Hepatocyte (in vitro differentiated cells): Measurements from ENCODE around the gene CMSS1. TPM values are rescaled to one million over a fixed set of nuclear protein-coding genes. Genes with fewer than 3 reads are reported as not detected.

Experiments
- DNase-seq: peaks from one replicate; pipeline ENCODE4 v3.0.0-alpha.2; 2016; ENCODE audit warnings: low spot score
- H2AFZ ChIP-seq: fragments of 200-600 bp; sonication (generic); 2 replicates; pipeline ENCODE4 v1.6.0; 2016; ENCODE audit warnings: antibody characterized with exemption, mild to moderate bottlenecking
- H3K27ac ChIP-seq: fragments of 200-600 bp; sonication (generic); 2 replicates; pipeline ENCODE4 v1.5.1; 2016; ENCODE audit warnings: mild to moderate bottlenecking
- H3K27me3 ChIP-seq: fragments of 200-600 bp; sonication (generic); 2 replicates; pipeline ENCODE4 v1.6.1; 2016
- H3K36me3 ChIP-seq: fragments of 200-600 bp; sonication (generic); replicated peaks from 2 replicates; pipeline ENCODE4 v1.5.1; 2016; ENCODE audit warnings: low read depth; ENCODE audit not compliant: insufficient read depth
- H3K4me1 ChIP-seq: fragments of 200-600 bp; sonication (generic); 2 replicates; pipeline ENCODE4 v1.5.1; 2016; ENCODE audit warnings: mild to moderate bottlenecking, moderate library complexity; ENCODE audit not compliant: insufficient read depth
- H3K4me2 ChIP-seq: fragments of 200-600 bp; sonication (generic); 2 replicates; pipeline ENCODE4 v1.6.0; 2016
- H3K4me3 ChIP-seq: fragments of 200-600 bp; sonication (generic); 2 replicates; pipeline ENCODE4 v1.5.1; 2016; ENCODE audit warnings: mild to moderate bottlenecking
- H3K79me2 ChIP-seq: fragments of 200-600 bp; sonication (generic); 2 replicates; pipeline ENCODE4 v1.6.0; 2017; ENCODE audit warnings: mild to moderate bottlenecking
- H3K9me2 ChIP-seq: fragments of 200-600 bp; sonication (generic); replicated peaks from 2 replicates; pipeline ENCODE4 v1.6.0; 2017; ENCODE audit warnings: mild to moderate bottlenecking; ENCODE audit not compliant: insufficient read depth
- H3K9me3 ChIP-seq: fragments of 200-600 bp; sonication (generic); 2 replicates; pipeline ENCODE4 v1.5.1; 2016; ENCODE audit warnings: low read depth, mild to moderate bottlenecking
- H4K20me1 ChIP-seq: fragments of 200-600 bp; sonication (generic); 2 replicates; pipeline ENCODE4 v1.6.0; 2016; ENCODE audit warnings: mild to moderate bottlenecking; ENCODE audit not compliant: insufficient read depth, poor library complexity, severe bottlenecking
- EZH2 ChIP-seq: fragments of 200-600 bp; sonication (generic); IDR thresholded peaks from 2 replicates; pipeline ENCODE4 v1.6.1; 2016; ENCODE audit warnings: antibody characterized with exemption, mild to moderate bottlenecking, borderline replicate concordance
- EZH2phosphoT487 ChIP-seq: fragments of 200-600 bp; sonication (generic); IDR thresholded peaks from one replicate; pipeline ENCODE4 v1.6.1; 2018; ENCODE audit warnings: antibody characterized with exemption, mild to moderate bottlenecking, low read depth, moderate library complexity; ENCODE audit not compliant: unreplicated experiment, severe bottlenecking
- WGBS: methylation state at CpG from one replicate; pipeline ENCODE4 v1.1.6; 2016; ENCODE audit warnings: low lambda C conversion rate; ENCODE audit errors: missing lambda C conversion rate; 5-methylcytosine and 5-hydroxymethylcytosine counted together
- polyA plus RNA-seq: library from polyadenylated mRNA; unstranded; fragments of >200 nt; fragmentation: Nextera tagmentation; extraction: Ambion mirVana; gene quantifications from 2 replicates; pipeline ENCODE4 v1.2.1, GENCODE V29; 2016
- total RNA-seq: library from RNA; depleted of rRNA; stranded (reverse); fragments of >200 nt; gene quantifications from 2 replicates; pipeline ENCODE4 v1.2.3, GENCODE V29; 2014
- TF ChIP-seq, protein P1 (sequence below): fragments of 200-600 bp; sonication (generic); IDR thresholded peaks from 2 replicates; pipeline ENCODE4 v1.5.1; 2016; ENCODE audit warnings: antibody characterized with exemption, mild to moderate bottlenecking; ENCODE audit not compliant: poor library complexity

Gene CMSS1
- total and polyA plus RNA-seq, 2 experiments from 2014 or later = 11.8 to 17.0 TPM

DNA sequence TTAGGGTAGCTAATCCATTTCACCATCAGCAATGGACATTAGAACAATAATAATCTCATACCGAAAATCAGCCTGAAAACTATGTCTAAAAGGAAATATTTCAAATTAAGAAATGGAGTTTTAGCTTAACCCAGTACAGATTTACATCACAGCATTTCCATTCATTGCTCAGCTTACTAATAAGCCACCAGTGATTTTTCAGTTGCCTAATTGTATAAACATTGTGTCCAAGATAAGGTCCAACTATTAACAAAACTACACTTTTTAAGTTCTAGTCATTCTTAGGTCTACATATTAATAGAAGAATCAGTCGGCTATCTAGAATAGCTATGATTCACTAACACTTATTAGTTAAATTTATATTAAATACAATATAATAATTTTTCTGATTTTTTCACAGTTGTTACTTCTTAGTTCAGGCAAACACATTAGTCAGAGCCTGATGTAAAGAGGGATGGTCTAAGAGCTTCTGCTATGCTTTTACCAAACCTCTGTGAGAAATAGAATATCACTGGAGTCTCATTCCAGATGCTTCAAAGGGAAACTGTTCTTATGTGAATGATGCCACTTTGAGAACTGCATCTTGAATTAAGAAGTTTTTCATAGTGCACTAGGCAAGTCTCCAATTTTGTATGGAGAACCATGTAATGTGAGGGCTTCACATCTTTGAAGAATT, 74.1 kb downstream of the CMSS1 start:
- no peak overlapping the region for H2AFZ ChIP-seq
- no peak overlapping the region for H3K4me3 ChIP-seq
- no peaks in the 10 kb centered on the region for H3K9me3 ChIP-seq
- no peaks in the 10 kb centered on the region for H3K36me3 ChIP-seq
- no peaks in the 10 kb centered on the region for H3K27me3 ChIP-seq
- no peak for DNase-seq
- TF ChIP-seq EZH2 (no peak), EZH2phosphoT487 (no peak)
- TF ChIP-seq, protein P1, sequence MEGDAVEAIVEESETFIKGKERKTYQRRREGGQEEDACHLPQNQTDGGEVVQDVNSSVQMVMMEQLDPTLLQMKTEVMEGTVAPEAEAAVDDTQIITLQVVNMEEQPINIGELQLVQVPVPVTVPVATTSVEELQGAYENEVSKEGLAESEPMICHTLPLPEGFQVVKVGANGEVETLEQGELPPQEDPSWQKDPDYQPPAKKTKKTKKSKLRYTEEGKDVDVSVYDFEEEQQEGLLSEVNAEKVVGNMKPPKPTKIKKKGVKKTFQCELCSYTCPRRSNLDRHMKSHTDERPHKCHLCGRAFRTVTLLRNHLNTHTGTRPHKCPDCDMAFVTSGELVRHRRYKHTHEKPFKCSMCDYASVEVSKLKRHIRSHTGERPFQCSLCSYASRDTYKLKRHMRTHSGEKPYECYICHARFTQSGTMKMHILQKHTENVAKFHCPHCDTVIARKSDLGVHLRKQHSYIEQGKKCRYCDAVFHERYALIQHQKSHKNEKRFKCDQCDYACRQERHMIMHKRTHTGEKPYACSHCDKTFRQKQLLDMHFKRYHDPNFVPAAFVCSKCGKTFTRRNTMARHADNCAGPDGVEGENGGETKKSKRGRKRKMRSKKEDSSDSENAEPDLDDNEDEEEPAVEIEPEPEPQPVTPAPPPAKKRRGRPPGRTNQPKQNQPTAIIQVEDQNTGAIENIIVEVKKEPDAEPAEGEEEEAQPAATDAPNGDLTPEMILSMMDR = no peak
- no peak overlapping the region for H3K27ac ChIP-seq
- H3K4me2 ChIP-seq = no peak overlapping the region
- H3K4me1 ChIP-seq = no peaks in the 10 kb centered on the region
- no peaks in the 10 kb centered on the region for H3K79me2 ChIP-seq
- H3K9me2 ChIP-seq = no peaks in the 10 kb centered on the region
- no peaks in the 10 kb centered on the region for H4K20me1 ChIP-seq
- WGBS = 96% methylated on average over 2 of the region's 2 CpGs

DNA sequence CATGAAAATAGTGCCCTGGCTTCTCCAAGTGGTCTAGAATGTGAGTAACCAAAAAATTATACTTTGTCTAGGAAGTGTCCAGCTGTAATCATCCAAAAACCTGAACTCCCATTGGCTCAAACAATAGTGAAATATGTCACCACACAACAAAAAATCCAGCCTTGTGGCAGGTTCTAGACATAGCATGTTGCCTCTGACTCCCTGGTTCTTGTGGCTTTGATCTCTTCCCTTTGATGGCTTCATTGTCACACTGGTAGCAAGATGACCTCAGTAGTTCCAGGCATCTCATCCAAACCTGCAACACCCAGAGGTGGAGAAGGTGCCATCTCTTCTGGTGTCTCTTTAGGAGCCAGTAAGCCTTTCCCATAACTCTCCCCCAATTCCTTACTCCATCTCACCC, 74.7 kb downstream of the CMSS1 start:
- H3K79me2 ChIP-seq = no peaks in the 10 kb centered on the region

DNA sequence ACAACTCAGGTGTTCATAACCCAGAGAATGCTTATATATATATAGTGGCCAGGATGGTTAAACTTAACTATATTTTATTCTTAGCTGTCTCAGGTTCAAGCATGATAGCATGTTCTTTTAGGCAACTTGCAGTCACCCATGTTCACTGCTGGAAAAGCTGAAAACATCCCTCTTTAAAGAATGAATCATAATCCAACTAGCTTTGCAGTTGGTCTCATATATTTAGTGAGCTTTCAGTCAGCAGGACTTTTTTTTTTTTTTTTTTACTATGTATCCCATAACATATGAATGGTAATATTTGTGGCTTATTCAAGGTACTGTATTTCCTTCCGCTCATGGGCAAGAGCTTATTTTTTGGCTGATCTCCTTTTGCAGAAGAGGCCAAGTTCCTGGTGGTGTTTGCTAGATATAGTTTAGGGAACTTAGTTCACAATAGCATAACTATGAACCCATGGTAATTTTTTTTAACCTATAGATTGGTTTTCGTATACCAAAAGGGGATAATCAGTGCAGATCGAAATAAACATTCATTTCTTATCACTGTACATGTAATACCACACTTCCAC, 77.6 kb downstream of the CMSS1 start:
- Histone ChIP-seq H3K79me2 (no peaks in the 10 kb centered on the region), H2AFZ (peak overlapping the region; percentile 45), H3K9me2 (no peaks in the 10 kb centered on the region)

More for the DNA sequence above, 74.7 kb downstream of the CMSS1 start:
- DNase-seq = no peak
- H3K4me2 ChIP-seq = no peak overlapping the region
- H2AFZ ChIP-seq = no peak overlapping the region
- no peaks in the 10 kb centered on the region for H4K20me1 ChIP-seq
- no peak overlapping the region for H3K27ac ChIP-seq
- H3K4me3 ChIP-seq = no peak overlapping the region
- no peaks in the 10 kb centered on the region for H3K4me1 ChIP-seq
- H3K27me3 ChIP-seq = no peaks in the 10 kb centered on the region
- no peaks in the 10 kb centered on the region for H3K9me2 ChIP-seq
- H3K9me3 ChIP-seq = no peaks in the 10 kb centered on the region
- H3K36me3 ChIP-seq = no peaks in the 10 kb centered on the region
- no peak for TF ChIP-seq EZH2phosphoT487
- TF ChIP-seq, protein P1 = no peak
- no peak for TF ChIP-seq EZH2

More for the DNA sequence above, 77.6 kb downstream of the CMSS1 start:
- WGBS = 74% methylated on average over 3 of the region's 3 CpGs
- Histone ChIP-seq H3K36me3 (no peaks in the 10 kb centered on the region), H3K27me3 (no peaks in the 10 kb centered on the region), H3K27ac (peak overlapping the region; percentile 71), H4K20me1 (no peaks in the 10 kb centered on the region), H3K4me2 (no peak overlapping the region), H3K4me3 (no peak overlapping the region), H3K4me1 (no peaks in the 10 kb centered on the region), H3K9me3 (no peaks in the 10 kb centered on the region)
- no peak for DNase-seq
- TF ChIP-seq, protein P1 = no peak
- TF ChIP-seq EZH2 = no peak
- TF ChIP-seq EZH2phosphoT487 = no peak
